Mammary epithelial cell (primary cell): ENCODE measurements around the gene NTM.

Experiments used
- CTCF ChIP-seq, 2 donors: IDR thresholded peaks in 1 of 2; conservative IDR thresholded peaks in 1 of 2; 2 replicates each; pipeline ENCODE4 v1.5.1; 2011 to 2012; ENCODE audit warnings: inconsistent platforms in 2 of 2, low read length in 2 of 2, mild to moderate bottlenecking in 2 of 2, control low read depth in 1 of 2, low read depth in 1 of 2; ENCODE audit not compliant: insufficient read depth in 1 of 2; ENCODE audit errors: extremely low read depth in 1 of 2
- EZH2 ChIP-seq: IDR thresholded peaks from 2 replicates; pipeline ENCODE4 v1.6.1; 2012; ENCODE audit warnings: low read length, inconsistent platforms, borderline replicate concordance

GRCh38 chr11:131463162-131463561 is 92.7 kb downstream of the NTM start:
- TF ChIP-seq CTCF (conservative IDR thresholded peaks at IDR 0.05 in 1 of 2, IDR thresholded peaks at IDR 0.05 in 1 of 2; ENCODE audit: extremely low read depth in 1 of 2, insufficient read depth in 1 of 2, low read depth in 1 of 2, low read length in 2 of 2) = no peak
- TF ChIP-seq EZH2 = no peak
